ENCODE results near the gene MTPN. TPM values are rescaled to one million over a fixed set of nuclear protein-coding genes. Genes with fewer than 3 reads are reported as not detected.

MTPN gene
- total RNA-seq, 6 experiments from 2014 or later, result 31.6 to 42.3 (median 39.5) TPM

GRCh38 chr7:135894816-135895215, 82.3 kb downstream of the MTPN start:
- no peaks in the 10 kb centered on the region for H3K36me3 ChIP-seq
- H3K27me3 ChIP-seq, result no peaks in the 10 kb centered on the region
- DNase-seq (no peak), ATAC-seq (no peak)
- no peaks in the 10 kb centered on the region for H3K4me1 ChIP-seq
- intact Hi-C loops (cut with DNase I), result no loop called here
- no peak overlapping the region for H3K4me3 ChIP-seq
- WGBS (ENCODE audit: insufficient coverage, low coverage, low lambda C conversion rate, missing lambda C conversion rate), result 58% methylated on average over 2 of the region's 3 CpGs
- no peak for TF ChIP-seq POLR2A (IDR thresholded peaks at IDR 0.05)
- TF ChIP-seq, protein P1, sequence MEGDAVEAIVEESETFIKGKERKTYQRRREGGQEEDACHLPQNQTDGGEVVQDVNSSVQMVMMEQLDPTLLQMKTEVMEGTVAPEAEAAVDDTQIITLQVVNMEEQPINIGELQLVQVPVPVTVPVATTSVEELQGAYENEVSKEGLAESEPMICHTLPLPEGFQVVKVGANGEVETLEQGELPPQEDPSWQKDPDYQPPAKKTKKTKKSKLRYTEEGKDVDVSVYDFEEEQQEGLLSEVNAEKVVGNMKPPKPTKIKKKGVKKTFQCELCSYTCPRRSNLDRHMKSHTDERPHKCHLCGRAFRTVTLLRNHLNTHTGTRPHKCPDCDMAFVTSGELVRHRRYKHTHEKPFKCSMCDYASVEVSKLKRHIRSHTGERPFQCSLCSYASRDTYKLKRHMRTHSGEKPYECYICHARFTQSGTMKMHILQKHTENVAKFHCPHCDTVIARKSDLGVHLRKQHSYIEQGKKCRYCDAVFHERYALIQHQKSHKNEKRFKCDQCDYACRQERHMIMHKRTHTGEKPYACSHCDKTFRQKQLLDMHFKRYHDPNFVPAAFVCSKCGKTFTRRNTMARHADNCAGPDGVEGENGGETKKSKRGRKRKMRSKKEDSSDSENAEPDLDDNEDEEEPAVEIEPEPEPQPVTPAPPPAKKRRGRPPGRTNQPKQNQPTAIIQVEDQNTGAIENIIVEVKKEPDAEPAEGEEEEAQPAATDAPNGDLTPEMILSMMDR (IDR thresholded peaks at IDR 0.05), result no peak
- no peak overlapping the region for H3K27ac ChIP-seq
- H3K9me3 ChIP-seq, result no peaks in the 10 kb centered on the region

GRCh38 chr7:135889823-135890222, 87.3 kb downstream of the MTPN start:
- DNase-seq (no peak), ATAC-seq (no peak)
- H3K27me3 ChIP-seq, result no peaks in the 10 kb centered on the region
- no peak overlapping the region for H3K27ac ChIP-seq
- TF ChIP-seq POLR2A (IDR thresholded peaks at IDR 0.05), result no peak
- TF ChIP-seq, protein P1 (IDR thresholded peaks at IDR 0.05), result no peak
- H3K36me3 ChIP-seq, result no peaks in the 10 kb centered on the region
- intact Hi-C loops (cut with DNase I), result no loop called here
- no peak overlapping the region for H3K4me3 ChIP-seq
- WGBS (ENCODE audit: insufficient coverage, low coverage, low lambda C conversion rate, missing lambda C conversion rate), result 74% methylated on average over 5 of the region's 6 CpGs
- no peaks in the 10 kb centered on the region for H3K4me1 ChIP-seq
- H3K9me3 ChIP-seq, result no peaks in the 10 kb centered on the region

DNA sequence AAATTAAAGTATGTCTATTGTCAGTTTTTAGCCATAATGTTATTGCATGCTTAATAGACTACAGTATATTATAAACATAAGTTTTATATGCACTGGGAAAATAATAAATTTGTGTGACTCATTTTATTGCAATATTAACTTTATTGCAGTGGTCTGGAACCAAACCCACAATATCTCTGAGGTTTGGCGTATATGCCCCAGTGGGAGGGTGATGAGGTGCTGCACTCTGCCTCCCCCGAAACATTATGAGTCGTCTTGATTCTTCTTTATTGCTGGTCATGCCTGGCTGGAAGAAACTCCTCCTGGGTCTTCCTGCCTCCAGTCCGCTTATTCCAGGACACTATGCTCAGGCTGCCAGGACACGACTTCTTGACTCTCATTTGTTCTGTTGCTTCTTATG, 88.4 kb downstream of the MTPN start:
- 87% methylated on average over 4 of the region's 5 CpGs for WGBS (ENCODE audit: insufficient coverage, low coverage, low lambda C conversion rate, missing lambda C conversion rate)
- DNase-seq (no peak), ATAC-seq (no peak)
- Histone ChIP-seq H3K4me1 (no peaks in the 10 kb centered on the region), H3K9me3 (no peaks in the 10 kb centered on the region), H3K4me3 (no peak overlapping the region), H3K27ac (no peak overlapping the region), H3K36me3 (no peaks in the 10 kb centered on the region), H3K27me3 (no peaks in the 10 kb centered on the region)
- intact Hi-C loops (cut with DNase I), result no loop called here
- TF ChIP-seq POLR2A (IDR thresholded peaks at IDR 0.05), result no peak
- TF ChIP-seq, protein P1 (IDR thresholded peaks at IDR 0.05), result no peak

DNA sequence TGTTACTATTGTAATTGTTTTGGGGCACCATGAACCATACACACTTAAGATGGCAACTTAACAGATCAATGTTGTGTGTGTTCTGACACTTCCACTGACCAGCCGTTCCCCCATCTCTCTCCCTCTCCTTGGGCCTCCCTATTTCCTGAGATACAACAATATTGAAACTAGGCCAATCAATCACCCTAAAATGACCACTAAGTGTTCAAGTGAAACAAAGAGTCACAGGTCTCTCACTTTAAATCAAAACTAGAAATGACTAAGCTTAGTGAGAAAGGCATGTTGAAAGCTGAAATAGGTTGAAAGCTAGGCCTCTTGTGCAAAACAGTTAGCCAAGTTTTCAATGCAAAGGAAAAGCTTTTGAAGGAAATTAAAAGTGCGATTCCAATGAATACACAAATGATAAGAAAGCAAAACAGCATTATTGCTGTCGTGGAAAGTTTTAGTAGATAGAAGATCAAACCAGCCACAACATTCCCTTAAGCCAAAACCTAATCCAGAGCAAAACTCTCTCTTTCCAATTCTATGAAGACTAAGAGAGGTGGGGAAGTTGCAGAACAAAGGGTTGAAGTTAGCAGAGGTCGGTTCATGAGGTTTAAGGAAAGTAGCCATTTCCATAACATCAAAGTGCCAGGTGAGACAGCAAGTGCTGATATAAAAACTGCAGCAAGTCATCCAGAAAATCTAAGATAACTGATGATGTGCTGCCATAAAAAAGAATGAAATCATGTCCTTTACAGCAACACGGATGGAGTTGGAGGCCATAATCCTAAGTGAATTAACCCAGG, 90.6 kb downstream of the MTPN start:
- no peak for ATAC-seq
- no peak for TF ChIP-seq POLR2A (IDR thresholded peaks at IDR 0.05)
- TF ChIP-seq, protein P1 (IDR thresholded peaks at IDR 0.05), result no peak
- Histone ChIP-seq H3K9me3 (no peaks in the 10 kb centered on the region), H3K36me3 (no peaks in the 10 kb centered on the region), H3K27me3 (no peaks in the 10 kb centered on the region), H3K4me3 (no peak overlapping the region), H3K27ac (no peak overlapping the region), H3K4me1 (no peaks in the 10 kb centered on the region)
- intact Hi-C loops (cut with DNase I), result no loop called here
- 57% methylated on average over 5 of the region's 5 CpGs for WGBS (ENCODE audit: insufficient coverage, low coverage, low lambda C conversion rate, missing lambda C conversion rate)
- DNase-seq, result no peak
